ENCODE results near the gene PRAC1. TPM values are rescaled to one million over a fixed set of nuclear protein-coding genes. Genes with fewer than 3 reads are reported as not detected.
"Not testable (repeated sequence)": the region's sequence is repeated elsewhere in the genome, so short reads cannot be mapped to it uniquely, and the experiment has no call there.

Gene PRAC1
- total RNA-seq, 1 experiment from 2014 or later, result not detected

DNA sequence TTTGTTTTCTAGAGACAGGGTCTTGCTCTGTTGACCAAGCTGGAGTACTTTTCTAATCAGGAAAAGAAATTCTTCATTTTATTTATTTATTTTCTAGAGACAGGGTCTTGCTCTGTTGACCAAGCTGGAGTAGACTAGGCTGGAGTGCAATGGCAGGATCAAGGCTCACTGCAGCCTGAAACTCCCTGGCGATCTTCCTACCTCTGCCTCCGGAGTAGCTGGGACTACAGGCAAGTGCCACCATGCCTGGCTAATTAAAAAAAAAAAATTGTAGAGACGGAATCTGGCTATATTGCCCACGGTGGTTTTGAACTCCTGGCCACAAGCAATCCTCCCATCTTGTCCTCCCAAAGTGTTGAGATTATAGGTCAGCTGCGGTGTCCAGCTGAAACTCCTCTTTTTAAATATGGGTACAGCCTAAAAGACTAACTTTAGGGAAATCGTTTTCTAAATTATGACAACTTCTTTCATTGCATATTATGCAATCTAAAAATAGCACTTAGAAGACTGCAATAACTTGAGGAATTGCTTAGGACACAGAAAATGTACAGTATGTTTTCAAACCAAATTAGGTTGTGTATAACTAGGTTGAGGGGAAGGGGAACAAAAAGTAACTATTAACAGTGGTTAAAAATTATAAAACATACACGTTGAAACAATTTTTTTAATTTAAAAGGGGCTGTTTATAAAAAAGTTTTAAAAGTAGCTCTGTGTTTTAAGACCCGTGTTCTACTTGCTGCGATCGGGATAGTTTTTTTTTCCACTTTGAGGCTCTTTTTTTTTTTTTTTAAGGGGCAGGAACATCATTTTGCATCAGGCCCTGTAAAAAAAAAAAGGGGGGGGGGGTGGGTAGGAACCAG lies 4.7 kb downstream of the PRAC1 start:
- Histone ChIP-seq H2AFZ (ENCODE audit: low read length) (no peak overlapping the region), H3K79me1 (ENCODE audit: insufficient read depth, low read depth, low read length, poor library complexity, severe bottlenecking) (no peaks in the 10 kb centered on the region), H3K23me2 (ENCODE audit: insufficient read length, low read depth, low read length, poor library complexity, severe bottlenecking) (peaks cover 8% of the 10 kb centered on the region), H3K4ac (ENCODE audit: low read depth, low read length) (no peak overlapping the region), H3K18ac (ENCODE audit: insufficient read length, low read depth, low read length) (no peak overlapping the region), H4K5ac (ENCODE audit: insufficient read length, low read depth, low read length) (no peak overlapping the region), H2AK5ac (ENCODE audit: insufficient read length, low read length) (no peak overlapping the region), H3K56ac (ENCODE audit: insufficient read length, low read depth, low read length) (no peak overlapping the region), H3K4me2 (ENCODE audit: insufficient read depth, insufficient read length, low read length) (peak overlapping the region; percentile 49), H4K20me1 (ENCODE audit: control insufficient read depth, insufficient read depth, insufficient read length) (no peaks in the 10 kb centered on the region), H4K91ac (ENCODE audit: insufficient read length, low read depth, low read length) (no peak overlapping the region), H3K27me3 (ENCODE audit: insufficient read depth, low read length) (peaks cover 59% of the 10 kb centered on the region), H2BK5ac (ENCODE audit: insufficient read length, low read length) (no peak overlapping the region), H3T11ph (ENCODE audit: low read length) (no peak overlapping the region), H2BK15ac (ENCODE audit: low read depth, low read length) (no peak overlapping the region), H2BK12ac (ENCODE audit: insufficient read length, low read depth, low read length) (no peak overlapping the region), H3K9ac (ENCODE audit: extremely low read depth, insufficient read length, low read length) (no peak overlapping the region), H3K23ac (ENCODE audit: insufficient read length, low read depth, low read length) (no peak overlapping the region), H4K8ac (replicated peaks; ENCODE audit: insufficient read length, low read depth, low read length) (no peak overlapping the region), H3K9me3 (ENCODE audit: control insufficient read depth, low read depth, low read length) (no peaks in the 10 kb centered on the region), H3K79me2 (ENCODE audit: insufficient read depth, low read length) (no peaks in the 10 kb centered on the region), H2BK120ac (ENCODE audit: low read depth, low read length, poor library complexity, severe bottlenecking) (no peak overlapping the region), H2BK20ac (ENCODE audit: low read depth, low read length, poor library complexity, severe bottlenecking) (no peak overlapping the region), H3K4me1 (ENCODE audit: insufficient read depth, low read length) (peaks cover 2% of the 10 kb centered on the region; the same call in 1 of the 2 replicates), H3K27ac (ENCODE audit: insufficient read length, low read depth, low read length) (no peak overlapping the region), H3K14ac (ENCODE audit: insufficient read depth, low read length) (no peak overlapping the region)
- WGBS (ENCODE audit: extremely low coverage, insufficient read length, low lambda C conversion rate), result no CpG with 5 or more reads among the region's 10 CpGs
- Mint-ChIP-seq H3K36me3 (ENCODE audit: insufficient read depth in 1 of 3, low read depth in 3 of 3) (no peaks in the 10 kb centered on the region), H3K9me3 (peaks cover 0 to 7% of the 10 kb centered on the region in 2 experiments; a peak in 2 of 5 replicates), H3K4me1 (peaks cover 28 to 34% of the 10 kb centered on the region in 2 experiments), H3K27me3 (ENCODE audit: low read depth) (peaks cover 100% of the 10 kb centered on the region), H3K27ac (no peak overlapping the region), H3K4me3 (peak overlapping the region in 1 of 2 experiments; percentile 40; a peak in 1 of 5 replicates)
- TF ChIP-seq, protein P1, sequence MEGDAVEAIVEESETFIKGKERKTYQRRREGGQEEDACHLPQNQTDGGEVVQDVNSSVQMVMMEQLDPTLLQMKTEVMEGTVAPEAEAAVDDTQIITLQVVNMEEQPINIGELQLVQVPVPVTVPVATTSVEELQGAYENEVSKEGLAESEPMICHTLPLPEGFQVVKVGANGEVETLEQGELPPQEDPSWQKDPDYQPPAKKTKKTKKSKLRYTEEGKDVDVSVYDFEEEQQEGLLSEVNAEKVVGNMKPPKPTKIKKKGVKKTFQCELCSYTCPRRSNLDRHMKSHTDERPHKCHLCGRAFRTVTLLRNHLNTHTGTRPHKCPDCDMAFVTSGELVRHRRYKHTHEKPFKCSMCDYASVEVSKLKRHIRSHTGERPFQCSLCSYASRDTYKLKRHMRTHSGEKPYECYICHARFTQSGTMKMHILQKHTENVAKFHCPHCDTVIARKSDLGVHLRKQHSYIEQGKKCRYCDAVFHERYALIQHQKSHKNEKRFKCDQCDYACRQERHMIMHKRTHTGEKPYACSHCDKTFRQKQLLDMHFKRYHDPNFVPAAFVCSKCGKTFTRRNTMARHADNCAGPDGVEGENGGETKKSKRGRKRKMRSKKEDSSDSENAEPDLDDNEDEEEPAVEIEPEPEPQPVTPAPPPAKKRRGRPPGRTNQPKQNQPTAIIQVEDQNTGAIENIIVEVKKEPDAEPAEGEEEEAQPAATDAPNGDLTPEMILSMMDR (conservative IDR thresholded peaks at IDR 0.05), result no peak
- peak; percentile 21 for DNase-seq

DNA sequence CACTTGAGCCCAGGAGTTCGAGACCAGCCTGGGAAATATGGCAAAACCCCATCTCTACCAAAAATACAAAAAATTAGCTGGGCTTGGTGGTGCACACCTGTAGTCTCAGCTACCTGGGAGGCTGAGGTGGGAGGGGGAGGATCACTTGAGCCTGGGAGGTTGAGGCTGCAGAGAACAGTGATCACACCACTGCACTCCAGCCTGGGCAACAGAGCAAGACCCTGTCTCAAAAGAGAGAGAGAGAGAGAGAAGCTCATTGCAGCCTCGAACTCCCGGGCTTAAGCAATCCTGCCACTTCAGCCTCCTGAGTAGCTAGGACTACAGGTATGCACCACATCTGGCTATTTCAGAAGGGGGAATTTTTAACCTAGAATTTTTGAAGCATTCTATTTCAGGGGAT lies 5.8 kb downstream of the PRAC1 start:
- no CpG with 5 or more reads among the region's 3 CpGs for WGBS (ENCODE audit: extremely low coverage, insufficient read length, low lambda C conversion rate)

More for the DNA sequence above, 5.8 kb downstream of the PRAC1 start:
- H3K14ac ChIP-seq (ENCODE audit: insufficient read depth, low read length); H3K4me3 Mint-ChIP-seq; H4K91ac ChIP-seq (ENCODE audit: insufficient read length, low read depth, low read length); H3K79me2 ChIP-seq (ENCODE audit: insufficient read depth, low read length); H3K79me1 ChIP-seq (ENCODE audit: insufficient read depth, low read depth, low read length, poor library complexity, severe bottlenecking); H2AK5ac ChIP-seq (ENCODE audit: insufficient read length, low read length); H3T11ph ChIP-seq (ENCODE audit: low read length); H3K23ac ChIP-seq (ENCODE audit: insufficient read length, low read depth, low read length); H3K9me3 ChIP-seq (ENCODE audit: control insufficient read depth, low read depth, low read length); H2BK5ac ChIP-seq (ENCODE audit: insufficient read length, low read length); H2BK20ac ChIP-seq (ENCODE audit: low read depth, low read length, poor library complexity, severe bottlenecking); H4K20me1 ChIP-seq (ENCODE audit: control insufficient read depth, insufficient read depth, insufficient read length); H3K4me2 ChIP-seq (ENCODE audit: insufficient read depth, insufficient read length, low read length); H3K27ac ChIP-seq (ENCODE audit: insufficient read length, low read depth, low read length); H3K27ac Mint-ChIP-seq; H3K36me3 Mint-ChIP-seq (ENCODE audit: insufficient read depth in 1 of 3, low read depth in 3 of 3); H3K23me2 ChIP-seq (ENCODE audit: insufficient read length, low read depth, low read length, poor library complexity, severe bottlenecking); H2BK12ac ChIP-seq (ENCODE audit: insufficient read length, low read depth, low read length); H3K9me3 Mint-ChIP-seq; H3K4me1 ChIP-seq (ENCODE audit: insufficient read depth, low read length); H3K9ac ChIP-seq (ENCODE audit: extremely low read depth, insufficient read length, low read length); H3K56ac ChIP-seq (ENCODE audit: insufficient read length, low read depth, low read length); H4K5ac ChIP-seq (ENCODE audit: insufficient read length, low read depth, low read length); H4K8ac ChIP-seq (replicated peaks; ENCODE audit: insufficient read length, low read depth, low read length); H2AFZ ChIP-seq (ENCODE audit: low read length); H2BK120ac ChIP-seq (ENCODE audit: low read depth, low read length, poor library complexity, severe bottlenecking); H2BK15ac ChIP-seq (ENCODE audit: low read depth, low read length); H3K4ac ChIP-seq (ENCODE audit: low read depth, low read length); H3K18ac ChIP-seq (ENCODE audit: insufficient read length, low read depth, low read length): not testable (repeated sequence)
- peaks cover 49% of the 10 kb centered on the region for H3K27me3 ChIP-seq (ENCODE audit: insufficient read depth, low read length)
- DNase-seq, result peak; percentile 3
- H3K27me3 Mint-ChIP-seq (ENCODE audit: low read depth), result peaks cover 100% of the 10 kb centered on the region
- peaks cover 27 to 32% of the 10 kb centered on the region in 2 experiments for H3K4me1 Mint-ChIP-seq

All from H9 (cell line).